Measurements from ENCODE around the gene FAM114A1.

DNA sequence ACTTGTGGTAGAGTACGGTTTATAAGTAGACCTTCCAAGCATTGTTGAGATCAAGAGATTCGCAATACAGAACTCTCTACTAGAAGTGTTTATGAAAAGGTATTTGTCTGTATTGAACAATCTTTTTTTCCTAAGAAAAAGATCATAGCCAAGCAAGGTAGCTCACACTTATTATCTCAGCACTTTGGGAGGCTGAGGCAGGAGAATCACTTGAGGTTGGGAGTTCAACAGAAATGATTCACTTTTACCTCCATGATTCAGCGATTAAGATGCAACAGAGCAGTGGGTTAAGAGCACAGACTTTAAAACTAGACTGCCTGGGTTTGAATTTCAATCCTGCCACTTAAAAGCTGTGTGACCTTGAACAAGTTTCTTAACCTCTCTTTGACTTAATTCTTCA lies 90.3 kb downstream of the FAM114A1 start:
- TF ChIP-seq, protein P1, sequence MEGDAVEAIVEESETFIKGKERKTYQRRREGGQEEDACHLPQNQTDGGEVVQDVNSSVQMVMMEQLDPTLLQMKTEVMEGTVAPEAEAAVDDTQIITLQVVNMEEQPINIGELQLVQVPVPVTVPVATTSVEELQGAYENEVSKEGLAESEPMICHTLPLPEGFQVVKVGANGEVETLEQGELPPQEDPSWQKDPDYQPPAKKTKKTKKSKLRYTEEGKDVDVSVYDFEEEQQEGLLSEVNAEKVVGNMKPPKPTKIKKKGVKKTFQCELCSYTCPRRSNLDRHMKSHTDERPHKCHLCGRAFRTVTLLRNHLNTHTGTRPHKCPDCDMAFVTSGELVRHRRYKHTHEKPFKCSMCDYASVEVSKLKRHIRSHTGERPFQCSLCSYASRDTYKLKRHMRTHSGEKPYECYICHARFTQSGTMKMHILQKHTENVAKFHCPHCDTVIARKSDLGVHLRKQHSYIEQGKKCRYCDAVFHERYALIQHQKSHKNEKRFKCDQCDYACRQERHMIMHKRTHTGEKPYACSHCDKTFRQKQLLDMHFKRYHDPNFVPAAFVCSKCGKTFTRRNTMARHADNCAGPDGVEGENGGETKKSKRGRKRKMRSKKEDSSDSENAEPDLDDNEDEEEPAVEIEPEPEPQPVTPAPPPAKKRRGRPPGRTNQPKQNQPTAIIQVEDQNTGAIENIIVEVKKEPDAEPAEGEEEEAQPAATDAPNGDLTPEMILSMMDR (IDR thresholded peaks at IDR 0.05; ENCODE audit: insufficient read depth, low read length), result no peak
- no peak for TF ChIP-seq POLR2AphosphoS5 (IDR thresholded peaks at IDR 0.05; ENCODE audit: low read depth)
- TF ChIP-seq SPI1 (IDR thresholded peaks at IDR 0.05; ENCODE audit: borderline replicate concordance, low read depth), result no peak
- TF ChIP-seq, protein P2, sequence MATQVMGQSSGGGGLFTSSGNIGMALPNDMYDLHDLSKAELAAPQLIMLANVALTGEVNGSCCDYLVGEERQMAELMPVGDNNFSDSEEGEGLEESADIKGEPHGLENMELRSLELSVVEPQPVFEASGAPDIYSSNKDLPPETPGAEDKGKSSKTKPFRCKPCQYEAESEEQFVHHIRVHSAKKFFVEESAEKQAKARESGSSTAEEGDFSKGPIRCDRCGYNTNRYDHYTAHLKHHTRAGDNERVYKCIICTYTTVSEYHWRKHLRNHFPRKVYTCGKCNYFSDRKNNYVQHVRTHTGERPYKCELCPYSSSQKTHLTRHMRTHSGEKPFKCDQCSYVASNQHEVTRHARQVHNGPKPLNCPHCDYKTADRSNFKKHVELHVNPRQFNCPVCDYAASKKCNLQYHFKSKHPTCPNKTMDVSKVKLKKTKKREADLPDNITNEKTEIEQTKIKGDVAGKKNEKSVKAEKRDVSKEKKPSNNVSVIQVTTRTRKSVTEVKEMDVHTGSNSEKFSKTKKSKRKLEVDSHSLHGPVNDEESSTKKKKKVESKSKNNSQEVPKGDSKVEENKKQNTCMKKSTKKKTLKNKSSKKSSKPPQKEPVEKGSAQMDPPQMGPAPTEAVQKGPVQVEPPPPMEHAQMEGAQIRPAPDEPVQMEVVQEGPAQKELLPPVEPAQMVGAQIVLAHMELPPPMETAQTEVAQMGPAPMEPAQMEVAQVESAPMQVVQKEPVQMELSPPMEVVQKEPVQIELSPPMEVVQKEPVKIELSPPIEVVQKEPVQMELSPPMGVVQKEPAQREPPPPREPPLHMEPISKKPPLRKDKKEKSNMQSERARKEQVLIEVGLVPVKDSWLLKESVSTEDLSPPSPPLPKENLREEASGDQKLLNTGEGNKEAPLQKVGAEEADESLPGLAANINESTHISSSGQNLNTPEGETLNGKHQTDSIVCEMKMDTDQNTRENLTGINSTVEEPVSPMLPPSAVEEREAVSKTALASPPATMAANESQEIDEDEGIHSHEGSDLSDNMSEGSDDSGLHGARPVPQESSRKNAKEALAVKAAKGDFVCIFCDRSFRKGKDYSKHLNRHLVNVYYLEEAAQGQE (IDR thresholded peaks at IDR 0.05; ENCODE audit: insufficient replicate concordance, low read depth), result no peak
